Liver (tissue), 9 donors: ENCODE measurements around the gene HSP90B1. TPM values are rescaled to one million over a fixed set of nuclear protein-coding genes. Genes with fewer than 3 reads are reported as not detected.

ENCODE experiments used
- DNase-seq: peaks from one replicate; pipeline ENCODE4 v3.0.0-alpha.2; 2017; ENCODE audit warnings: low spot score
- H3K27ac ChIP-seq, 2 donors: one replicate each; pipeline ENCODE4 v1.7.0; 2013; ENCODE audit warnings: inconsistent platforms in 2 of 2, low read length in 2 of 2, control low read depth in 1 of 2, low read depth in 1 of 2, mild to moderate bottlenecking in 1 of 2
- H3K27me3 ChIP-seq, 4 donors: one replicate each; pipeline versions ENCODE4 v1.6.1 to v1.7.0; 2013; ENCODE audit warnings: low read length in 3 of 4, inconsistent platforms in 1 of 4, mild to moderate bottlenecking in 1 of 4, moderate library complexity in 1 of 4; ENCODE audit not compliant: control insufficient read depth in 4 of 4, insufficient read depth in 4 of 4
- H3K36me3 ChIP-seq, 4 donors: one replicate each; pipeline versions ENCODE4 v1.6.1 to v1.7.0; 2013; ENCODE audit warnings: low read length in 3 of 4, mild to moderate bottlenecking in 3 of 4, low read depth in 1 of 4, moderate library complexity in 1 of 4; ENCODE audit not compliant: control insufficient read depth in 4 of 4, insufficient read depth in 3 of 4
- H3K4me1 ChIP-seq, 4 donors: one replicate each; pipeline versions ENCODE4 v1.6.1 to v1.7.0; 2013; ENCODE audit warnings: low read length in 3 of 4, mild to moderate bottlenecking in 3 of 4, moderate library complexity in 1 of 4; ENCODE audit not compliant: control insufficient read depth in 4 of 4, insufficient read depth in 4 of 4
- H3K4me3 ChIP-seq, 3 donors: one replicate each; pipeline versions ENCODE4 v1.6.1 to v1.7.0; 2013; ENCODE audit warnings: low read length in 3 of 3, control low read depth in 1 of 3, low read depth in 1 of 3, mild to moderate bottlenecking in 1 of 3
- H3K9ac ChIP-seq, 2 donors: one replicate each; pipeline ENCODE4 v1.7.0; 2013; ENCODE audit warnings: low read length in 2 of 2, mild to moderate bottlenecking in 2 of 2, moderate library complexity in 2 of 2, control low read depth in 1 of 2, low read depth in 1 of 2
- H3K9me3 ChIP-seq, 4 donors: one replicate each; pipeline versions ENCODE4 v1.6.1 to v1.7.0; 2013; ENCODE audit warnings: low read length in 3 of 4; ENCODE audit not compliant: control insufficient read depth in 4 of 4
- EGR1 ChIP-seq, 2 donors: IDR thresholded peaks; 2 replicates each; pipeline ENCODE4 v1.6.1; 2016 to 2018; ENCODE audit warnings: antibody characterized with exemption in 2 of 2, low read depth in 2 of 2
- FOXA1 ChIP-seq: IDR thresholded peaks from 2 replicates; pipeline ENCODE4 v1.6.1; 2016; ENCODE audit warnings: antibody characterized with exemption
- FOXA2 ChIP-seq: IDR thresholded peaks from 2 replicates; pipeline ENCODE4 v1.6.1; 2016; ENCODE audit warnings: antibody characterized with exemption
- GABPA ChIP-seq, 2 donors: IDR thresholded peaks in 1 of 2; conservative IDR thresholded peaks in 1 of 2; 2 replicates each; pipeline ENCODE4 v1.6.1; 2016; ENCODE audit warnings: antibody characterized with exemption in 2 of 2, mild to moderate bottlenecking in 1 of 2, moderate library complexity in 1 of 2
- HNF4A ChIP-seq, 2 donors: conservative IDR thresholded peaks; 2 replicates each; pipeline ENCODE4 v1.6.1; 2016; ENCODE audit warnings: antibody characterized with exemption in 2 of 2, mild to moderate bottlenecking in 2 of 2
- HNF4G ChIP-seq: IDR thresholded peaks from 2 replicates; pipeline ENCODE4 v1.6.1; 2016; ENCODE audit warnings: antibody characterized with exemption
- JUND ChIP-seq, 2 donors: IDR thresholded peaks; 2 replicates each; pipeline ENCODE4 v1.6.1; 2016; ENCODE audit warnings: antibody characterized with exemption in 2 of 2
- NR2F2 ChIP-seq: IDR thresholded peaks from 2 replicates; pipeline ENCODE4 v1.6.1; 2016; ENCODE audit warnings: antibody characterized with exemption
- RAD21 ChIP-seq, 2 donors: IDR thresholded peaks; 2 replicates each; pipeline ENCODE4 v1.6.1; 2016; ENCODE audit warnings: antibody characterized with exemption in 2 of 2, mild to moderate bottlenecking in 2 of 2
- RXRA ChIP-seq, 2 donors: IDR thresholded peaks; 2 replicates each; pipeline ENCODE4 v1.6.1; 2017 to 2018; ENCODE audit warnings: antibody characterized with exemption in 2 of 2, mild to moderate bottlenecking in 1 of 2
- SP1 ChIP-seq: IDR thresholded peaks from 2 replicates; pipeline ENCODE4 v1.6.1; 2018; ENCODE audit warnings: antibody characterized with exemption, mild to moderate bottlenecking
- YY1 ChIP-seq: IDR thresholded peaks from 2 replicates; pipeline ENCODE4 v1.6.1; 2016; ENCODE audit warnings: antibody characterized with exemption, mild to moderate bottlenecking
- WGBS: extraction: QIAGEN DNeasy Blood & Tissue Kit; methylation state at CpG from one replicate; pipeline ENCODE4 v1.1.7; 2013; 5-methylcytosine and 5-hydroxymethylcytosine counted together
- polyA plus RNA-seq, 2 donors: library from polyadenylated mRNA; stranded (reverse) in 1 of 2; unstranded in 1 of 2; fragments of 200-250 nt in 1 of 2; fragments of >200 nt in 1 of 2; fragmentation: Nextera tagmentation in 1 of 2; extraction: Ambion mirVana in 1 of 2; gene quantifications; one replicate each; pipeline versions ENCODE4 v1.2.1 to v1.2.3, GENCODE V29; 2013 to 2015
- total RNA-seq, 2 donors: library from RNA; depleted of rRNA; stranded (reverse); fragments of >200 nt; gene quantifications; one replicate each; pipeline ENCODE4 v1.2.3, GENCODE V29; 2014
- TF ChIP-seq, protein P1 (sequence below): fragments of 150-350 bp; IDR thresholded peaks from 2 replicates; pipeline ENCODE4 v1.5.1; 2017; ENCODE audit warnings: improper control_type of control experiment, low read depth, low read length; ENCODE audit not compliant: missing input control
- TF ChIP-seq, protein P2 (sequence below): IDR thresholded peaks from 2 replicates; pipeline ENCODE4 v1.6.1; 2016; ENCODE audit warnings: antibody characterized with exemption, mild to moderate bottlenecking
- TF ChIP-seq, protein P3 (sequence below): IDR thresholded peaks from 2 replicates; pipeline ENCODE4 v1.6.1; 2016; ENCODE audit warnings: antibody characterized with exemption
- TF ChIP-seq, protein P4 (sequence below): IDR thresholded peaks from 2 replicates; pipeline ENCODE4 v1.6.1; 2016; ENCODE audit warnings: antibody characterized with exemption
- donor health status: healthy.
- donor health status: healthy.
- donor health status: healthy.
- donor health status: healthy.
- donor health status: healthy.

Gene HSP90B1
- total and polyA plus RNA-seq, 4 donors, result 296 to 854 (median 579) TPM

DNA sequence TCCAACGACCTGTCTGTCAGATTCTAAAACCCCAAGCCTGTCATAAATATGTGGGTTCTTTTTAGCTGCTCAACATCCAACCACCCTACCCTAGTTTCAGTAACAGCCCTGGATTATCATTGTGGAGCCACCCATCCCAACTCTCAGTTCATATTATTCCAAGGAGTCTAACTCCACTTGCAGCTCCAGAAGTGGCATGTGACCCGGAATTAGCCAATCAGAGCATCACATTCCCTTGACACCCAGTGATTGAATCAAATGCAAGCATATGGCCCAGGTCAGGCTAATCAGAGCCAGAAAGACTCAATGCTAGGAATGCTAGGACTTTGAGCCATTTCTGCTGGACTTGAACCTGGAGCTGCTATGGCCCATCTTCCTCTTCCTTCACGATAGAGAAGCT is 17.1 kb upstream of the HSP90B1 start:
- no peak overlapping the region for H3K9ac ChIP-seq

DNA sequence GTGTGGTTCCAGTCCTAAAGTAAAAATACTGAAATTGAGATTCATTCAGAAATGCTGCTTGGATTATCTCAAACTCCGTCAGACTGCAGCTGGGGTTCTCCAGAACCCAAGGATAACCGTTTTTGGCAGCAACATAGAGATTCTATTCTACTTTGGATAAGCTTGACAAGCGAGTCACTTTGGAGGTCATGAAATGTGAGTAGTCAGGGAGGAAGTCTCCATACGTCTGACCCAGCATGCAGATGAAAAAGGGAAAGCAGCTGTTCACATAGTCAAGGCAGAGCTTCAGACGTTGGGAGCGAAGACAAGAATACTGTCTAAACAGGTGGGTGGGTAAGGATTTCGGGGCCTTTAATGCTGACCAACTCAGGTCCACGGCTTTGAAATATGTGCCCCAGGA is 14.9 kb upstream of the HSP90B1 start:
- no peak for DNase-seq
- Histone ChIP-seq H3K9ac (no peak overlapping the region), H3K4me1 (no peaks in the 10 kb centered on the region), H3K27ac (no peak overlapping the region), H3K27me3 (no peaks in the 10 kb centered on the region), H3K36me3 (no peaks in the 10 kb centered on the region), H3K9me3 (no peaks in the 10 kb centered on the region), H3K4me3 (no peak overlapping the region)
- 79% methylated on average over 8 of the region's 8 CpGs for WGBS
- TF ChIP-seq HNF4A (conservative IDR thresholded peaks at IDR 0.05) (no peak), YY1 (no peak), RXRA (IDR thresholded peaks at IDR 0.05) (no peak), SP1 (no peak), RAD21 (IDR thresholded peaks at IDR 0.05) (no peak), FOXA2 (no peak), FOXA1 (no peak), GABPA (IDR thresholded peaks at IDR 0.05 in 1 of 2, conservative IDR thresholded peaks at IDR 0.05 in 1 of 2) (no peak), HNF4G (no peak), EGR1 (IDR thresholded peaks at IDR 0.05; ENCODE audit: low read depth in 2 of 2) (no peak), JUND (IDR thresholded peaks at IDR 0.05) (no peak), NR2F2 (no peak)
- TF ChIP-seq, protein P1, sequence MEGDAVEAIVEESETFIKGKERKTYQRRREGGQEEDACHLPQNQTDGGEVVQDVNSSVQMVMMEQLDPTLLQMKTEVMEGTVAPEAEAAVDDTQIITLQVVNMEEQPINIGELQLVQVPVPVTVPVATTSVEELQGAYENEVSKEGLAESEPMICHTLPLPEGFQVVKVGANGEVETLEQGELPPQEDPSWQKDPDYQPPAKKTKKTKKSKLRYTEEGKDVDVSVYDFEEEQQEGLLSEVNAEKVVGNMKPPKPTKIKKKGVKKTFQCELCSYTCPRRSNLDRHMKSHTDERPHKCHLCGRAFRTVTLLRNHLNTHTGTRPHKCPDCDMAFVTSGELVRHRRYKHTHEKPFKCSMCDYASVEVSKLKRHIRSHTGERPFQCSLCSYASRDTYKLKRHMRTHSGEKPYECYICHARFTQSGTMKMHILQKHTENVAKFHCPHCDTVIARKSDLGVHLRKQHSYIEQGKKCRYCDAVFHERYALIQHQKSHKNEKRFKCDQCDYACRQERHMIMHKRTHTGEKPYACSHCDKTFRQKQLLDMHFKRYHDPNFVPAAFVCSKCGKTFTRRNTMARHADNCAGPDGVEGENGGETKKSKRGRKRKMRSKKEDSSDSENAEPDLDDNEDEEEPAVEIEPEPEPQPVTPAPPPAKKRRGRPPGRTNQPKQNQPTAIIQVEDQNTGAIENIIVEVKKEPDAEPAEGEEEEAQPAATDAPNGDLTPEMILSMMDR, result no peak
- TF ChIP-seq, protein P2, sequence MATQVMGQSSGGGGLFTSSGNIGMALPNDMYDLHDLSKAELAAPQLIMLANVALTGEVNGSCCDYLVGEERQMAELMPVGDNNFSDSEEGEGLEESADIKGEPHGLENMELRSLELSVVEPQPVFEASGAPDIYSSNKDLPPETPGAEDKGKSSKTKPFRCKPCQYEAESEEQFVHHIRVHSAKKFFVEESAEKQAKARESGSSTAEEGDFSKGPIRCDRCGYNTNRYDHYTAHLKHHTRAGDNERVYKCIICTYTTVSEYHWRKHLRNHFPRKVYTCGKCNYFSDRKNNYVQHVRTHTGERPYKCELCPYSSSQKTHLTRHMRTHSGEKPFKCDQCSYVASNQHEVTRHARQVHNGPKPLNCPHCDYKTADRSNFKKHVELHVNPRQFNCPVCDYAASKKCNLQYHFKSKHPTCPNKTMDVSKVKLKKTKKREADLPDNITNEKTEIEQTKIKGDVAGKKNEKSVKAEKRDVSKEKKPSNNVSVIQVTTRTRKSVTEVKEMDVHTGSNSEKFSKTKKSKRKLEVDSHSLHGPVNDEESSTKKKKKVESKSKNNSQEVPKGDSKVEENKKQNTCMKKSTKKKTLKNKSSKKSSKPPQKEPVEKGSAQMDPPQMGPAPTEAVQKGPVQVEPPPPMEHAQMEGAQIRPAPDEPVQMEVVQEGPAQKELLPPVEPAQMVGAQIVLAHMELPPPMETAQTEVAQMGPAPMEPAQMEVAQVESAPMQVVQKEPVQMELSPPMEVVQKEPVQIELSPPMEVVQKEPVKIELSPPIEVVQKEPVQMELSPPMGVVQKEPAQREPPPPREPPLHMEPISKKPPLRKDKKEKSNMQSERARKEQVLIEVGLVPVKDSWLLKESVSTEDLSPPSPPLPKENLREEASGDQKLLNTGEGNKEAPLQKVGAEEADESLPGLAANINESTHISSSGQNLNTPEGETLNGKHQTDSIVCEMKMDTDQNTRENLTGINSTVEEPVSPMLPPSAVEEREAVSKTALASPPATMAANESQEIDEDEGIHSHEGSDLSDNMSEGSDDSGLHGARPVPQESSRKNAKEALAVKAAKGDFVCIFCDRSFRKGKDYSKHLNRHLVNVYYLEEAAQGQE, result no peak
- TF ChIP-seq, protein P3, sequence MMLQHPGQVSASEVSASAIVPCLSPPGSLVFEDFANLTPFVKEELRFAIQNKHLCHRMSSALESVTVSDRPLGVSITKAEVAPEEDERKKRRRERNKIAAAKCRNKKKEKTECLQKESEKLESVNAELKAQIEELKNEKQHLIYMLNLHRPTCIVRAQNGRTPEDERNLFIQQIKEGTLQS, result no peak
- TF ChIP-seq, protein P4, sequence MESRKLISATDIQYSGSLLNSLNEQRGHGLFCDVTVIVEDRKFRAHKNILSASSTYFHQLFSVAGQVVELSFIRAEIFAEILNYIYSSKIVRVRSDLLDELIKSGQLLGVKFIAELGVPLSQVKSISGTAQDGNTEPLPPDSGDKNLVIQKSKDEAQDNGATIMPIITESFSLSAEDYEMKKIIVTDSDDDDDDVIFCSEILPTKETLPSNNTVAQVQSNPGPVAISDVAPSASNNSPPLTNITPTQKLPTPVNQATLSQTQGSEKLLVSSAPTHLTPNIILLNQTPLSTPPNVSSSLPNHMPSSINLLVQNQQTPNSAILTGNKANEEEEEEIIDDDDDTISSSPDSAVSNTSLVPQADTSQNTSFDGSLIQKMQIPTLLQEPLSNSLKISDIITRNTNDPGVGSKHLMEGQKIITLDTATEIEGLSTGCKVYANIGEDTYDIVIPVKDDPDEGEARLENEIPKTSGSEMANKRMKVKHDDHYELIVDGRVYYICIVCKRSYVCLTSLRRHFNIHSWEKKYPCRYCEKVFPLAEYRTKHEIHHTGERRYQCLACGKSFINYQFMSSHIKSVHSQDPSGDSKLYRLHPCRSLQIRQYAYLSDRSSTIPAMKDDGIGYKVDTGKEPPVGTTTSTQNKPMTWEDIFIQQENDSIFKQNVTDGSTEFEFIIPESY, result no peak

More for the DNA sequence above, 17.1 kb upstream of the HSP90B1 start:
- Histone ChIP-seq H3K27ac (no peak overlapping the region), H3K4me1 (no peaks in the 10 kb centered on the region), H3K9me3 (no peaks in the 10 kb centered on the region), H3K27me3 (no peaks in the 10 kb centered on the region), H3K4me3 (no peak overlapping the region), H3K36me3 (no peaks in the 10 kb centered on the region)
- DNase-seq, result no peak
- WGBS, result 73% methylated on average over 3 of the region's 3 CpGs
- TF ChIP-seq GABPA (IDR thresholded peaks at IDR 0.05 in 1 of 2, conservative IDR thresholded peaks at IDR 0.05 in 1 of 2) (no peak), FOXA1 (no peak), RXRA (IDR thresholded peaks at IDR 0.05) (no peak), HNF4G (no peak), RAD21 (IDR thresholded peaks at IDR 0.05) (no peak)
- TF ChIP-seq, protein P3, result no peak
- TF ChIP-seq, protein P1, result no peak
- TF ChIP-seq, protein P4, result no peak
